Measurements from ENCODE around the gene ZBTB7C. TPM values are rescaled to one million over a fixed set of nuclear protein-coding genes. Genes with fewer than 3 reads are reported as not detected.

Gene ZBTB7C
- total RNA-seq, 1 experiment from 2014 or later = 0.18 TPM

DNA sequence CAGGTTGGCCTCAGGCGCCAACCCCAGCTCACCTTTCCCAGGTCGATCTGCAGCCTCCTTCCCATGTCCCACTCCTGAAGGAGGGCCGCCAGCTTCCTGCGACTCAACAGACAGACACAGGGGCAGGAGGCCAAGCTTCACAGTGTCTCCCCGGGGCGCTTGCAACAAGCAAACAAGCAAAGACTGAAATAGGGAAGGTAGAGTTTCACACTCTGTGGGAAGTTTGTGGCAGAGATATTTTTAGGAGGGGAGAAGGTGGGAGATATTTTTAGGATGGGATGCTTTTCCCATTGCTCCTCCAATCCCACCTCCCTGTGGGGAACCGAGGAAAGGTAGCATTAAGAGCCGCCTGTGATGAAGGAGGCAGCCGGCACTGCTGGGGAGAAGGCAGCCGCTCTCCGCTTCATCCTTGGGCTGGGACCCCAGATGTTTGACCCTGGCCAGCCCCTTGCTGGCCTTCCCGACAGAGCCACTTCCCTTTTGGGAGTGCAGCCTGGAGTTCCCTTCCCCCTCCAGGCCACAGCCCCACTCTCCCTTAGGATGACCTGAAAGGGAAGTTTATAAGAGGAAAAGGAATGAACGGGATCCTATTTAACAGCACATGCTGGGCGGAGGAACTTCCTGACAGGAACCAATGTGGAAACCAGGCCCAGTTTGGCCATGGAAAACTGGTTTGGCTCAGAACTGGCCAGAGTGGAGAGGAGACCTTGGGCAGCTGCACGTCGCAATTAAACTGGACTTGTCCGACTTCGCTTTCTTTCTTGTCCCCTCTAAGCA, 336.6 kb downstream of the ZBTB7C start:
- BruUV-seq (replicated peaks) = no TSS peak

DNA sequence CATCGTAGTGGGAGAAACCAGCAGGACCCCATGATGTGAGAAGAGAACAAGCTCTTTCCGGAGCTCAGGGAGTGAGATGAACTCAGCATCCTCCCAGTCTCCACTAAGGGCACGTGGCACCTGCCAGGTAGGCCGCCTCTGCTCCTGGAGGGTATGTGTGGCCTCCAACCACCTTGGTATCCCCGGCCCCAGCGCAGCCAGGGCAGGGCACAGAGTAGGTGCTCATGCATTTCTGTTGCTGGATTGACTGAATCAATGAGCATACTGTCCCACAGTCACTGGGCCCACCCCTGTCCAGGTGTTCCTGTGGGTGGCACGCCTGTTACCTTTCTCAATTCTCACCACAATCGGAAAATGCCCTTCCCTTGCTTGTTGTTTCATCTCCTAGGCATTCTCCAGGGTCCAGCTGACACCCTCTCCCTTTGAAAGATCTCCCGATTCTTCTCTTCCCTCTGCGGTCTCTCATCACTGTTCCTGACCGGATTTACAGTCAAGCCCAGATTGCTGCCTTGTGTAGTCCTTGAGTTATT, 340.2 kb downstream of the ZBTB7C start:
- no peak overlapping the region for H3K27ac Mint-ChIP-seq (ENCODE audit: unreplicated experiment)
- BruUV-seq (replicated peaks) = no TSS peak
- no peaks in the 10 kb centered on the region for H3K27me3 ChIP-seq (replicated peaks; ENCODE audit: control insufficient read depth, insufficient read depth, low read length)
- H3K36me3 ChIP-seq (ENCODE audit: control insufficient read depth, insufficient read depth, low read length) = no peaks in the 10 kb centered on the region
- ChIA-PET POLR2A (no interaction called here), CTCF (no interaction called here)
- H3K9me3 ChIP-seq = no peaks in the 10 kb centered on the region
- no peaks in the 10 kb centered on the region for H3K4me1 ChIP-seq
- H3K9me3 Mint-ChIP-seq (ENCODE audit: unreplicated experiment) = no peaks in the 10 kb centered on the region
- intact Hi-C loops (cut with micrococcal nuclease; ENCODE audit: unreplicated experiment) = no loop called here
- no peaks in the 10 kb centered on the region for H3K36me3 Mint-ChIP-seq (ENCODE audit: insufficient read depth, unreplicated experiment)
- H3K27me3 Mint-ChIP-seq (ENCODE audit: insufficient read depth, unreplicated experiment) = no peaks in the 10 kb centered on the region
- H3K4me3 Mint-ChIP-seq (ENCODE audit: unreplicated experiment) = no peak overlapping the region
- H3K4me3 ChIP-seq (ENCODE audit: low read depth, low read length) = no peak overlapping the region
- TF ChIP-seq, protein P1, sequence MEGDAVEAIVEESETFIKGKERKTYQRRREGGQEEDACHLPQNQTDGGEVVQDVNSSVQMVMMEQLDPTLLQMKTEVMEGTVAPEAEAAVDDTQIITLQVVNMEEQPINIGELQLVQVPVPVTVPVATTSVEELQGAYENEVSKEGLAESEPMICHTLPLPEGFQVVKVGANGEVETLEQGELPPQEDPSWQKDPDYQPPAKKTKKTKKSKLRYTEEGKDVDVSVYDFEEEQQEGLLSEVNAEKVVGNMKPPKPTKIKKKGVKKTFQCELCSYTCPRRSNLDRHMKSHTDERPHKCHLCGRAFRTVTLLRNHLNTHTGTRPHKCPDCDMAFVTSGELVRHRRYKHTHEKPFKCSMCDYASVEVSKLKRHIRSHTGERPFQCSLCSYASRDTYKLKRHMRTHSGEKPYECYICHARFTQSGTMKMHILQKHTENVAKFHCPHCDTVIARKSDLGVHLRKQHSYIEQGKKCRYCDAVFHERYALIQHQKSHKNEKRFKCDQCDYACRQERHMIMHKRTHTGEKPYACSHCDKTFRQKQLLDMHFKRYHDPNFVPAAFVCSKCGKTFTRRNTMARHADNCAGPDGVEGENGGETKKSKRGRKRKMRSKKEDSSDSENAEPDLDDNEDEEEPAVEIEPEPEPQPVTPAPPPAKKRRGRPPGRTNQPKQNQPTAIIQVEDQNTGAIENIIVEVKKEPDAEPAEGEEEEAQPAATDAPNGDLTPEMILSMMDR (IDR thresholded peaks at IDR 0.05; ENCODE audit: insufficient read depth in 1 of 2, low read depth in 1 of 2, low read length in 1 of 2, severe bottlenecking in 1 of 2, unreplicated experiment in 1 of 2) = no peak
- no peaks in the 10 kb centered on the region for H3K4me1 Mint-ChIP-seq (ENCODE audit: low read depth, unreplicated experiment)
- DNase-seq = no peak

More for the DNA sequence above, 336.6 kb downstream of the ZBTB7C start:
- Histone ChIP-seq H3K4me1 (no peaks in the 10 kb centered on the region), H3K4me3 (ENCODE audit: low read depth, low read length) (no peak overlapping the region), H3K9me3 (no peaks in the 10 kb centered on the region), H3K27me3 (replicated peaks; ENCODE audit: control insufficient read depth, insufficient read depth, low read length) (no peaks in the 10 kb centered on the region), H3K36me3 (ENCODE audit: control insufficient read depth, insufficient read depth, low read length) (no peaks in the 10 kb centered on the region)
- no peak overlapping the region for H3K4me3 Mint-ChIP-seq (ENCODE audit: unreplicated experiment)
- no peak for DNase-seq
- intact Hi-C loops (cut with micrococcal nuclease; ENCODE audit: unreplicated experiment) = no loop called here
- no peaks in the 10 kb centered on the region for H3K4me1 Mint-ChIP-seq (ENCODE audit: low read depth, unreplicated experiment)
- H3K27me3 Mint-ChIP-seq (ENCODE audit: insufficient read depth, unreplicated experiment) = no peaks in the 10 kb centered on the region
- POLR2A ChIA-PET = no interaction called here
- CTCF ChIA-PET = no interaction called here
- H3K9me3 Mint-ChIP-seq (ENCODE audit: unreplicated experiment) = no peaks in the 10 kb centered on the region
- H3K27ac Mint-ChIP-seq (ENCODE audit: unreplicated experiment) = no peak overlapping the region
- TF ChIP-seq, protein P1 (IDR thresholded peaks at IDR 0.05; ENCODE audit: insufficient read depth in 1 of 2, low read depth in 1 of 2, low read length in 1 of 2, severe bottlenecking in 1 of 2, unreplicated experiment in 1 of 2) = no peak
- H3K36me3 Mint-ChIP-seq (ENCODE audit: insufficient read depth, unreplicated experiment) = no peaks in the 10 kb centered on the region

DNA sequence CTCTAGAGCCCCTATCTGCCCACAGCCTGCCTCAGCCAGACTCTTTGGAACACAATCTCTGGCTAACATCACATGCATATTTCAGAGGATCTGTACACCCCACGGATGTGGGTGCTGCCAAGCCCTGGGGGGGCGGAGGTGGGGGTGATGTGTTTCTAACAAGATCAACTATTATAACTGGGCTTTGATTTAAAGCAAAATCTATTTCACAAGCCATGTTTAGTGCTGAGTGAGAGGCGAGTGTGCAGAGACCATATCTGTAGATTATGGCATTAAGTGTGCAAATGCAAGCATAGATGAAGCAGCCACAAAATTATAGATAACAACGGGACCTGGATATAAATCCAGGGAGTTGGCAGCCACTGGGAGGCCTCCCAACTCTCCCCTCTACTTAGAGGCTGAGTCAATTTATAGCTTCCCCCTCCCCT, 342.9 kb downstream of the ZBTB7C start:
- ChIA-PET POLR2A (no interaction called here), CTCF (no interaction called here)
- H3K4me1 Mint-ChIP-seq (ENCODE audit: low read depth, unreplicated experiment) = no peaks in the 10 kb centered on the region
- H3K27me3 Mint-ChIP-seq (ENCODE audit: insufficient read depth, unreplicated experiment) = no peaks in the 10 kb centered on the region
- no peaks in the 10 kb centered on the region for H3K4me1 ChIP-seq
- H3K27ac Mint-ChIP-seq (ENCODE audit: unreplicated experiment) = no peak overlapping the region
- no peaks in the 10 kb centered on the region for H3K9me3 Mint-ChIP-seq (ENCODE audit: unreplicated experiment)
- TF ChIP-seq, protein P1 (IDR thresholded peaks at IDR 0.05; ENCODE audit: insufficient read depth in 1 of 2, low read depth in 1 of 2, low read length in 1 of 2, severe bottlenecking in 1 of 2, unreplicated experiment in 1 of 2) = no peak
- H3K4me3 ChIP-seq (ENCODE audit: low read depth, low read length) = no peak overlapping the region
- no peaks in the 10 kb centered on the region for H3K27me3 ChIP-seq (replicated peaks; ENCODE audit: control insufficient read depth, insufficient read depth, low read length)
- BruUV-seq (replicated peaks) = no TSS peak
- intact Hi-C loops (cut with micrococcal nuclease; ENCODE audit: unreplicated experiment) = no loop called here
- no peaks in the 10 kb centered on the region for H3K9me3 ChIP-seq
- DNase-seq = no peak
- no peak overlapping the region for H3K4me3 Mint-ChIP-seq (ENCODE audit: unreplicated experiment)
- H3K36me3 Mint-ChIP-seq (ENCODE audit: insufficient read depth, unreplicated experiment) = no peaks in the 10 kb centered on the region
- H3K36me3 ChIP-seq (ENCODE audit: control insufficient read depth, insufficient read depth, low read length) = no peaks in the 10 kb centered on the region
